Measurements from ENCODE around the gene RNF157. TPM values are rescaled to one million over a fixed set of nuclear protein-coding genes. Genes with fewer than 3 reads are reported as not detected.

RNF157 gene
- total and polyA plus RNA-seq, 2 of the 13 experiments (the other 11 are each of a cell fraction or from before 2014, with no cell fraction given) = 0.44 to 1.5 TPM

DNA sequence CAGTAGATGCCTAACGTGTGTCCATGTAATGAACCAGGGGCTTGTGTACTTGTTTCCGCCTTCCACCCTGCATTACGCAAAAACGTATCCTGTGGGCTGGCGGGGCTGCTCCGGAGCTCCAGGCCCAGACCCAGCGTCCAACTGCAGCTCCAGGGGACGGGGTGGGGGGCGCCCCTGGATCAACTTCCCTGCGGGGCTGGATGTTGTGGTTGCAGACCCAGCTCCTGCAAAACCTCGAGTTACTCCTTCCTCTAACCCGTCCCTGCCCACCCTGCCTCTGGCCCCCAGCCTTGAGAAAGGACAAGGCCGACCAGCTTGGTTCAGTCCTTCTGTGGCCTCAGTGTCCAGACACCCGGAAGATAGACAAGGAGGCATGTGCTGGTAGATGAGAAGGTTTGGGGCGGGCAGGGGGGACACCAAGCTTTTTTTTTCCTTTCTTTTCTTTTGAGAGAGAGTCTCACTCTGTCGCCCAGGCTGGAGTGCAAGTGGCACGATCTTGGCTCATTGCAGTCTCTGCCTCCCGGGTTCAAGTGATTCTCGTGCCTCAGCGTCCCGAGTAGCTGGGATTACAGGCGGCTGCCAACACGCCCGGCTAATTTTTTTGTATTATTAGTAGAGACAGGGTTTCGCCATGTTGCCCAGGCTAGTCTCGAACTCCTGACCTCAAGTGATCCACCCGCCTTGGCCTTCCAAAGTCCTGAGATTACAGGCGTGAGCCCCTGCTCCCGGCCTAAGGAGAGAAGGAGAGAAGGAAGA, 136.0 kb downstream of the RNF157 start (continued):
- TF ChIP-seq, protein P1, sequence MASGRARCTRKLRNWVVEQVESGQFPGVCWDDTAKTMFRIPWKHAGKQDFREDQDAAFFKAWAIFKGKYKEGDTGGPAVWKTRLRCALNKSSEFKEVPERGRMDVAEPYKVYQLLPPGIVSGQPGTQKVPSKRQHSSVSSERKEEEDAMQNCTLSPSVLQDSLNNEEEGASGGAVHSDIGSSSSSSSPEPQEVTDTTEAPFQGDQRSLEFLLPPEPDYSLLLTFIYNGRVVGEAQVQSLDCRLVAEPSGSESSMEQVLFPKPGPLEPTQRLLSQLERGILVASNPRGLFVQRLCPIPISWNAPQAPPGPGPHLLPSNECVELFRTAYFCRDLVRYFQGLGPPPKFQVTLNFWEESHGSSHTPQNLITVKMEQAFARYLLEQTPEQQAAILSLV (CRISPR knock-in tag; IDR thresholded peaks at IDR 0.05; ENCODE audit: borderline replicate concordance) = no peak
- peak; percentile 99 for TF ChIP-seq ZBTB38 (CRISPR knock-in tag; IDR thresholded peaks at IDR 0.05)
- TF ChIP-seq, protein P2, sequence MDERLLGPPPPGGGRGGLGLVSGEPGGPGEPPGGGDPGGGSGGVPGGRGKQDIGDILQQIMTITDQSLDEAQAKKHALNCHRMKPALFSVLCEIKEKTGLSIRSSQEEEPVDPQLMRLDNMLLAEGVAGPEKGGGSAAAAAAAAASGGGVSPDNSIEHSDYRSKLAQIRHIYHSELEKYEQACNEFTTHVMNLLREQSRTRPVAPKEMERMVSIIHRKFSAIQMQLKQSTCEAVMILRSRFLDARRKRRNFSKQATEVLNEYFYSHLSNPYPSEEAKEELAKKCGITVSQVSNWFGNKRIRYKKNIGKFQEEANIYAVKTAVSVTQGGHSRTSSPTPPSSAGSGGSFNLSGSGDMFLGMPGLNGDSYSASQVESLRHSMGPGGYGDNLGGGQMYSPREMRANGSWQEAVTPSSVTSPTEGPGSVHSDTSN (CRISPR knock-in tag; IDR thresholded peaks at IDR 0.05) = no peak
- TF ChIP-seq SIN3B (IDR thresholded peaks at IDR 0.05; ENCODE audit: low read length) = no peak
- no peak for TF ChIP-seq ZNF317 (CRISPR knock-in tag; IDR thresholded peaks at IDR 0.05)
- no peak for TF ChIP-seq SMAD3 (CRISPR knock-in tag; IDR thresholded peaks at IDR 0.05)
- TF ChIP-seq, protein P3, sequence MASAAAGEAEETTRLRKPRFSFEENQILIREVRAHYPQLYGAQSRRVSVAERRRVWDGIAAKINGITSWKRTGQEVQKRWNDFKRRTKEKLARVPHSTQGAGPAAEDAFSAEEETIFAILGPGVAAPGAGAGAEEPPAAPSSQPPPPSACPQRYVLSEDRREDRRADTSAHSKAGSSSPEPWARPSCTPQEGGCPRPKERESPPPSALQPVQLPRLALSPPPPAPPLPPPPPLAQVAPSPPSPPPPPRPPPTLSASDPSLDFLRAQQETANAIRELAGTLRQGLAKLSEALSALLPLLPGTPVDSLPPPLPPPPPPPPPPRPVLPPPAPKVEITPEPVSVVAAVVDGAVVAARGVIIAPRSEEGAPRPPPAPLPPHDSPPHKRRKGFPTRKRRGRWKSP (CRISPR knock-in tag; IDR thresholded peaks at IDR 0.05) = no peak; the same call in 1 of the 2 replicates
- no peak for TF ChIP-seq CHCHD3 (CRISPR knock-in tag; IDR thresholded peaks at IDR 0.05)
- no peak for TF ChIP-seq CHD4 (IDR thresholded peaks at IDR 0.05; ENCODE audit: borderline replicate concordance, low read length)
- TF ChIP-seq ZNF383 (CRISPR knock-in tag; IDR thresholded peaks at IDR 0.05; ENCODE audit: borderline replicate concordance) = no peak
- TF ChIP-seq PPARG (CRISPR knock-in tag; conservative IDR thresholded peaks at IDR 0.05) = no peak
- TF ChIP-seq ZNF446 (CRISPR knock-in tag; IDR thresholded peaks at IDR 0.05) = 0 out of 2 replicates have a peak, but pooled peaks have one; percentile 24
- TF ChIP-seq ZNF607 (CRISPR knock-in tag; IDR thresholded peaks at IDR 0.05; ENCODE audit: borderline replicate concordance) = peak; percentile 69; the same call in 1 of the 2 replicates
- no peak; the same call in 1 of the 2 replicates for TF ChIP-seq ATAD3A (CRISPR knock-in tag; IDR thresholded peaks at IDR 0.05)
- no peak for TF ChIP-seq CENPX (CRISPR knock-in tag; IDR thresholded peaks at IDR 0.05)
- no peak for TF ChIP-seq KMT2A (CRISPR knock-in tag; IDR thresholded peaks at IDR 0.05)
- TF ChIP-seq ZNF839 (CRISPR knock-in tag; IDR thresholded peaks at IDR 0.05; ENCODE audit: borderline replicate concordance) = no peak
- TF ChIP-seq REL (CRISPR knock-in tag; conservative IDR thresholded peaks at IDR 0.05) = 0 out of 2 replicates have a peak, but pooled peaks have one; percentile 27
- peak; percentile 75 for TF ChIP-seq AGO1 (IDR thresholded peaks at IDR 0.05; ENCODE audit: low read depth, low read length, poor library complexity, severe bottlenecking)
- no peak; the same call in 1 of the 2 replicates for TF ChIP-seq NFE2L1 (CRISPR knock-in tag; IDR thresholded peaks at IDR 0.05; ENCODE audit: borderline replicate concordance)
- TF ChIP-seq MBNL3 (CRISPR knock-in tag; conservative IDR thresholded peaks at IDR 0.05) = no peak
- TF ChIP-seq ZNF510 (CRISPR knock-in tag; IDR thresholded peaks at IDR 0.05; ENCODE audit: low read depth) = no peak
- no peak; the same call in 1 of the 2 replicates for TF ChIP-seq SSRP1 (CRISPR knock-in tag; IDR thresholded peaks at IDR 0.05)
- no peak for TF ChIP-seq FOSL1 (CRISPR knock-in tag; IDR thresholded peaks at IDR 0.05; ENCODE audit: borderline replicate concordance)
- no peak for TF ChIP-seq ZBTB3 (CRISPR knock-in tag; IDR thresholded peaks at IDR 0.05; ENCODE audit: borderline replicate concordance, low read depth)
- TF ChIP-seq PAF1 (CRISPR knock-in tag; IDR thresholded peaks at IDR 0.05) = no peak
- no peak for TF ChIP-seq ZNF121 (CRISPR knock-in tag; IDR thresholded peaks at IDR 0.05)
- no peak for TF ChIP-seq SRSF9 (IDR thresholded peaks at IDR 0.05; ENCODE audit: borderline replicate concordance, insufficient read depth, low read depth, low read length, poor library complexity, severe bottlenecking)
- TF ChIP-seq DMAP1 (CRISPR knock-in tag; IDR thresholded peaks at IDR 0.05) = 0 out of 2 replicates have a peak, but pooled peaks have one; percentile 10
- TF ChIP-seq FOXA3 (CRISPR knock-in tag; IDR thresholded peaks at IDR 0.05) = no peak
